Activated CD4-positive, alpha-beta T cell treated with anti-CD3 and anti-CD28 coated beads for 48 hours (primary cell): Measurements from ENCODE around the gene SOX15.

Source experiments
- DNase-seq: peaks from one replicate; pipeline ENCODE4 v3.0.0-alpha.2; 2020

SOX15 gene

DNA sequence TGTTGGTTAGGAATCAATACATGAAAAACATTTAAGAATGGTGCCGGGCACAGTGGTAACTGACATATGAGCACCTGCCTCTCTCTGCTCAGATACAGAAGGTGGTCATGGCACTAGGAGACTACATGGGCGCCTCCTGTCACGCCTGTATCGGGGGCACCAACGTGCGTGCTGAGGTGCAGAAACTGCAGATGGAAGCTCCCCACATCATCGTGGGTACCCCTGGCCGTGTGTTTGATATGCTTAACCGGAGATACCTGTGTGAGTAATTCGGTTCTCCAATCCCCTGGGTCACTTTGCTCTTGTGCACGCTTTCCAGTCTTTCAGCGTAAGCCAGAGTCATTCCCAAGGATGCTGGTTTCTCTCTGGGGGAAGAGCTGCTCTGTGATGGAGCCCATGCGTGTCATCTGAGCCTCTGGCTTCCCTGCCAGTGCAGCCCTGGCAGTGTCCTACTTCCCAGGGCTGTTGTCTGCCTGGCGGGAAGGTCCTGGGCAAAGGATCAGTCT is 13.4 kb downstream of the SOX15 start:
- DNase-seq = peak; percentile 25

DNA sequence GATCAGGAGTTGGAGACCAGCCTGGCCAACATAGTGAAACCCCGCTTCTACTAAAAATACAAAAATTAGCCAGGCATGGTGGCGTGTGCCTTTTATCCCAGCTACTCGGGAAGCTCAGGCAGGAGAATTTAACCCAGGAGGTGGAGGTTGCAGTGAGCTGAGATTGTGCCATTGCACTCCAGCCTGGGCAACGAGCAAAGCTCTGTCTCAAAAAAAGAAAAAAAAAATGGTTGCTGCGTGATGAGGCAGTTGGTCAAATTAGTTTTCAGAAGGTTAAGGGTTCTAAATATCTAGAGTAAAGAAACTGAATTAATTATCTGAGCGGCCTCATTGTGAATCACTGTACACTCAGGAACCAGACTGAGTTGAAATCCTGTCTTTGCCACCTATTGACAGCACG is 13.9 kb downstream of the SOX15 start:
- no peak for DNase-seq

DNA sequence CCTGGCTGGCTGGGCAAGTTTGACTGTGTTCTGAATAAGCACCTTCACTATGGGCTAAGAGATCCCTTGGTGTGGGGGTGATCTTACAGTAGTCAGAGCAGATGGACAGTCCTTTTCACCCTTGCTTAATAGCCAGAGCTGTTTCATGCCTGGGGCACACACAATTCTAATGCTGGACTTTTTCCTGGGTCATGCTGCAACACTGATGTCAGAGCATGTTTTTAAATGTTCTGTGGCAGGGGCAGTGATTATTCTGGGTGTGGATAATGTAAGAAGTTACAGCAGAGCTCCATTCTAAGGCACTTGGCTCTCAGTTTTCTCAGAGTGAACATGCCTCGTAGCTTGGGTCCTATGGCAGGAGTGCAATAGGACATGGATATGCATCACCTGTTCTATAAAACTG is 14.4 kb downstream of the SOX15 start:
- no peak for DNase-seq

DNA sequence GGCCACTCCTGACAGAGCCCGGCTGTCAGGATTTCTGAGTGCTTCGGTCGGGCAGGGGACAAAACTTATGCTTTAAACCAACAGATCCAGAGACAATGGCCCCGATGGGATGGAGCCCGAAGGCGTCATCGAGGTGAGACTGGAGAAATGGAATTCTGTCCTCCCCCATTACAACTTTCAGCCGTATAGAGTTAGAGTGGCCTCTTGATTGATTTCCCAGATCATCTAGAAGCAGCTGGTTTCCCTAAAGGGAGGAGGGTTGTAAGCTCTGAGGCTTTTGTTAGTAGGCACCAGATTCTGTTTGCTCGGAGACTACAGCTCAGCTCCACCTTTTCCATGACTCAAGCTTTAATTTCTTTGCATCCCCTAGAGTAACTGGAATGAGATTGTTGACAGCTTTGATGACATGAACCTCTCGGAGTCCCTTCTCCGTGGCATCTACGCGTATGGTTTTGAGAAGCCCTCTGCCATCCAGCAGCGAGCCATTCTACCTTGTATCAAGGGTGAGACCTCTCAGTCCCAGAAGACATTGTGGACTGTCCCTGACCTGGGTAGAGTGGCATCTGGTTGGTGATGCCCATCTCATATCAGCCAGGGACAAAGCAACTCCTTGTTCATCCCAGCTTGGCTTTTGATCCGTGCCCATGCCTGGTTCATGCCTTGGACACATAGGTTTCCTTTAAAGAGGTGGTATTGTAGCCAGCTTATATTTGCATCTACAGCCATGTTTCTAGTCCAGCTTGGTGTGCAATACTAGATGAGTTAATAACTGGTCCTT is 15.5 kb downstream of the SOX15 start:
- no peak for DNase-seq

DNA sequence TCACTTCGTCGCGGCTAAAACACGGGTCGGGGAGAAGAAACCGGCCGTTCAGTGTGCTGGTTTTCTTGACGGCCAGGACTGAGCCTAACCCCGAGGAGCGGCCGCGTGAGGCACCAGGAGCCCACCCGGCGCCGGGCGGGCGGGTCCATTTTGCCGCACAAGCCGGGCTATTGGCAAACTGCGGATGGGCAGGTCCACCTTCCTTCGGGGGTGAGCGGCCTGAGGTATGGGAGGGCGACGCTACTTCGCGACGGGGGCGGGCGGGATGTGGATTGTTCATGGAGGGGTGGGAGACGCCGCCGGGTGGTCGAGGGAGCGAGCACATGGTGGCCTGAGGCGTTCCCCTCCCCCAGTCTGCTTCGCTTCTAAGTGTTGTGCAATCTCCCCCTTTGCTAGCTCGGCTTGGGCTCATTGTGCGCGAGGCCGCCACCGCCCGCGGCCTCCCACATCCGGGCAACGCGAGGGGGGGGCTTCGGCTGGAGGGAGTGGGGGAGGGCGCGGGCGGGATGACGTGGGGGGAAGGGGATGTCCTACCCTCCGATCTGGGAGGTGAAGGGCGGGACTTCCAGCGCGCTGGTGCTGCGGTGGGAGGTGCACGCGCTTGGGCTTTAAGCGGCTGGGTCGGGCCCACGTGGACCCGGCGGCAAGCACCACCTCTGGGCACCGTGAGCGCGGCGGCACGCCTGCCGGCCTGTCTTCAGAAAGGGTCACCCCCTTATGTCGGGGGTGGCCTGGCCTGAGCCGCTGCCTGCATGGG is 16.4 kb downstream of the SOX15 start:
- DNase-seq = peak; percentile 92

DNA sequence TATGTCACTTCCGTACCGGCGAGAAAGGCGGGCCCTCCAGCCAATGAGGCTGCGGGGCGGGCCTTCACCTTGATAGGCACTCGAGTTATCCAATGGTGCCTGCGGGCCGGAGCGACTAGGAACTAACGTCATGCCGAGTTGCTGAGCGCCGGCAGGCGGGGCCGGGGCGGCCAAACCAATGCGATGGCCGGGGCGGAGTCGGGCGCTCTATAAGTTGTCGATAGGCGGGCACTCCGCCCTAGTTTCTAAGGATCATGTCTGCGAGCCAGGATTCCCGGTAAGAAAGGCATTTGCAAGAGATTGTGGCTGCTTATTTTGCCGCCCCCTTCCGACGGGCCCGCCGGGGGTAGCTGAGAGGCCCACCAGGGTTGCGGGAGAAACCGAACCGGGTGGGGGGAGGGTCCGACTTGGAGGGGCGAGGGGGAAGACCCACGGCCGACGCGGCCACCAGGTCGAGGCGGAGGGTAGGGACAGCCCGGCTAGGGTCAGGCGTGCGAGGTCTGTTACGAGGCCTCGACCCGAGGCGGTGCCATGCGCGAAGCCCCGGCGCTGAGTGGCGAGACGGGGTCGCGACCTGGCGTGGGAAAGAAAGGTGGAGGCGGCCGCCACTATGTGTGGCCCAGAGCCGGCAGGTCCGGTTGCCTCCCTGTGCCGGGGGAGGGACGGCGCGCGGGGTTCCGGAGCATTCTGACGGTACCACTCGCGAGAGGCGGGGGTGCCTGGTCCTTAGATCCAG is 17.1 kb downstream of the SOX15 start:
- peak; percentile 100 for DNase-seq

DNA sequence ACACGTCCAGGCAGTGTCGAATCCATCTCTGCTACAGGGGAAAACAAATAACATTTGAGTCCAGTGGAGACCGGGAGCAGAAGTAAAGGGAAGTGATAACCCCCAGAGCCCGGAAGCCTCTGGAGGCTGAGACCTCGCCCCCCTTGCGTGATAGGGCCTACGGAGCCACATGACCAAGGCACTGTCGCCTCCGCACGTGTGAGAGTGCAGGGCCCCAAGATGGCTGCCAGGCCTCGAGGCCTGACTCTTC is 17.6 kb downstream of the SOX15 start:
- no peak for DNase-seq

DNA sequence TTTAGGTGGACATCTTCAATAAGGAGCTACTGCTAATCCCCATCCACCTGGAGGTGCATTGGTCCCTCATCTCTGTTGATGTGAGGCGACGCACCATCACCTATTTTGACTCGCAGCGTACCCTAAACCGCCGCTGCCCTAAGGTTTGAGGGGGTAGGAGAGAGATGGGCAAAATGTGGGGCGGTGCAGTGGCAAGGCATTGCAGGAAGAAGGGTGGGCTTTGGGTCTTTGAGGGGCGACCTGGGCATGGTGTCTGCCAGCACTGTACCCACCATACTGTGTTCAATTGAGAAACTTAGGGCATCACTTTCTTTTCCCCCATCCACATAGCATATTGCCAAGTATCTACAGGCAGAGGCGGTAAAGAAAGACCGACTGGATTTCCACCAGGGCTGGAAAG is 19.5 kb downstream of the SOX15 start:
- no peak for DNase-seq

DNA sequence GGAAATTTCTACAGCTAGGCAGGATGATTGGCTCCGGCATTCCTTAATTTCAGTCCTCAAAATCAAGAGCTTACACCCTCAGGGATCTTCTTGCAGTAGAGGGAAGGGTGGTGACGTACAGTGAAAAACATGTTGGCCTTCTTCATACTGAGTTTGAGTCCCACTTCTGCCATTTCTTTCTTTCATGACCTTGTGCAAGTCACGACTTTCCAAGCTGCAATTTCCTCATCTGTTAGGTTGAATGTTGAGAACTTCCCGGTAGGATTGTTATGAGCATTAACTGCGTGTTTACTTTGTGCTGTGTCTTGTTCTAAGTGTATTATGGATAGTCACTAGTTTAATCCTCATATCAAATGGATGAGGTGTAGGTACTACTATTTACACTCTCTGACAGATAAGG is 20.3 kb downstream of the SOX15 start:
- DNase-seq = no peak

DNA sequence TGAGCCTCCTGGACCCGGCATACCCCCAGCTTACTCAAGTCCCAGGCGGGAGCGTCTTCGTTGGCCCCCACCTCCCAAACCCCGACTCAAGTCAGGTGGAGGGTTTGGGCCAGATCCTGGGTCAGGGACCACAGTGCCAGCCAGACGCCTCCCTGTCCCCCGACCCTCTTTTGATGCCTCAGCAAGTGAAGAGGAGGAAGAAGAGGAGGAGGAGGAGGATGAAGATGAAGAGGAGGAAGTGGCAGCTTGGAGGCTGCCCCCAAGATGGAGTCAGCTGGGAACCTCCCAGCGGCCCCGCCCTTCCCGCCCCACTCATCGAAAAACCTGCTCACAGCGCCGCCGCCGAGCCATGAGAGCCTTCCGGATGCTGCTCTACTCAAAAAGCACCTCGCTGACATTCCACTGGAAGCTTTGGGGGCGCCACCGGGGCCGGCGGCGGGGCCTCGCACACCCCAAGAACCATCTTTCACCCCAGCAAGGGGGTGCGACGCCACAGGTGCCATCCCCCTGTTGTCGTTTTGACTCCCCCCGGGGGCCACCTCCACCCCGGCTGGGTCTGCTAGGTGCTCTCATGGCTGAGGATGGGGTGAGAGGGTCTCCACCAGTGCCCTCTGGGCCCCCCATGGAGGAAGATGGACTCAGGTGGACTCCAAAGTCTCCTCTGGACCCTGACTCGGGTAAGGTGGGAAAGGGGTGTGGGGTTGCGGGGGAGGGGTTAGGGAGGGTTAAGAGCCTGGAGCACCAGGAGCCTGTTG is 26.6 kb downstream of the SOX15 start:
- peak; percentile 0 for DNase-seq

DNA sequence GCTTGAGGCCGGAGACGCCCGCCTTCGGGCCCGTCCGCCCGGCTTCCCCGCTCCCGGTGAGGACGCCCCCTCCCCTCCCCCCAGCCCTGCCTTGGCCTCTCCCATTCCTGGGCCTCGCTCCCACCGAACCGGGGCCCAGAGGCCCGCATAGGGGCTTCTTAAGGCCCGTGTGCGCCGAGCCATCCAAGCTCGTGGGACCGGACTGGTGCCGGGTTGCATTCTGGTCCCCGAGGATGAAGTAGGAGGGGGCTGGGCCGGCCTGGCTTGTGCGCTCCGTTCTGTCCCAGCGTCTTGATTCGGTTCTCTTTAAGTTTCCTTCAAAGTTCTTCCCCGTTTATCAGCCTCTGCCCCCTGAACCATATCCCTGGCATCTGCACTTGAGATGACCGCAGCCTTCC is 27.7 kb downstream of the SOX15 start:
- DNase-seq = peak; percentile 37

DNA sequence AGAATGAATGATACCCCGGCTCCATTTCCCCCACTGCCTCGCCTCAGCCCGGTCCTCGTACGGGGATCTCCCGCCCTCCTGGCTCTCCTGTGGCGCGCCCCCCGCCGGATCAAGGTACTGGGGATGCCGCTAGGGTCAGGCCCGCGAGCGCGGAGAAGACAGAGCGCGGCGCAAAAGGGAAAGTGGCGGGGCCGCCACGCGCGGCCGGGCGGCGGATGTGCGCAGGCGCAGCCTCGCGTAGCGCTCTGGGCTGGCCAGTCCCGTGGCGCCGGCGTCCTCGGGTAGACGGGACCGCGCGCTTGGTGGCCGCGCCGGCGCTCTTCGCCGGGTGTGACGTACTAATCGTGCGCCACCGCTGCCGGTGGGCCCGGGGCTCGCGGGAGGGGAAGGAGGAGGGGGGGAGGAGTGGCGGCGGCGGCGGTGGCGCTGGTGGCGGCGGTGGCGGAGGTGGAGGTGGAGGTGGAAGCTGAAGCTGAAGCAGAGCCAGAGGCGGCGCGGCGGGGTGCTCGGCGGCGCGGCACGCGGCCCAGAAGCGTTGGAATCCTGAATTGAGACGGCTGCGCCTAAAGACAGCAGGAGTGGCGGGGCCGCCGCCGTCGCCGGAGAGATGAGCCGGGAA is 28.2 kb downstream of the SOX15 start, which contains the start of gene SENP3:
Gene SENP3 (plus strand): TSS at position 331 of the 619 bp plus-strand sequence. CDS start 1,158 bp downstream, outside the sequence.
- DNase-seq = peak; percentile 92

DNA sequence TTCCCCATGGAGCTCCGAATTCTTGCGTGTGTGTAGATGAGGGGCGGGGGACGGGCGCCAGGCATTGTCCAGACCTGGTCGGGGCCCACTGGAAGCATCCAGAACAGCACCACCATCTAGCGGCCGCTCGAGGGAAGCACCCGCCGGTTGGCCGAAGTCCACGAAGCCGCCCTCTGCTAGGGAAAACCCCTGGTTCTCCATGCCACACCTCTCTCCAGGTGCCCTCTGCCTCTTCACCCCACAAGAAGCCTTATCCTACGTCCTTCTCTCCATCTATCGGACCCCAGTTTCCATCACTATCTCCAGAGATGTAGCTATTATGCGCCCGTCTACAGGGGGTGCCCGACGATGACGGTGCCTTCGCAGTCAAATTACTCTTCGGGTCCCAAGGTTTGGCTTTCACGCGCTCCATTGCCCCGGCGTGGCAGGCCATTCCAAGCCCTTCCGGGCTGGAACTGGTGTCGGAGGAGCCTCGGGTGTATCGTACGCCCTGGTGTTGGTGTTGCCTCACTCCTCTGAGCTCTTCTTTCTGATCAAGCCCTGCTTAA is 28.8 kb downstream of the SOX15 start:
- DNase-seq = peak; percentile 92

DNA sequence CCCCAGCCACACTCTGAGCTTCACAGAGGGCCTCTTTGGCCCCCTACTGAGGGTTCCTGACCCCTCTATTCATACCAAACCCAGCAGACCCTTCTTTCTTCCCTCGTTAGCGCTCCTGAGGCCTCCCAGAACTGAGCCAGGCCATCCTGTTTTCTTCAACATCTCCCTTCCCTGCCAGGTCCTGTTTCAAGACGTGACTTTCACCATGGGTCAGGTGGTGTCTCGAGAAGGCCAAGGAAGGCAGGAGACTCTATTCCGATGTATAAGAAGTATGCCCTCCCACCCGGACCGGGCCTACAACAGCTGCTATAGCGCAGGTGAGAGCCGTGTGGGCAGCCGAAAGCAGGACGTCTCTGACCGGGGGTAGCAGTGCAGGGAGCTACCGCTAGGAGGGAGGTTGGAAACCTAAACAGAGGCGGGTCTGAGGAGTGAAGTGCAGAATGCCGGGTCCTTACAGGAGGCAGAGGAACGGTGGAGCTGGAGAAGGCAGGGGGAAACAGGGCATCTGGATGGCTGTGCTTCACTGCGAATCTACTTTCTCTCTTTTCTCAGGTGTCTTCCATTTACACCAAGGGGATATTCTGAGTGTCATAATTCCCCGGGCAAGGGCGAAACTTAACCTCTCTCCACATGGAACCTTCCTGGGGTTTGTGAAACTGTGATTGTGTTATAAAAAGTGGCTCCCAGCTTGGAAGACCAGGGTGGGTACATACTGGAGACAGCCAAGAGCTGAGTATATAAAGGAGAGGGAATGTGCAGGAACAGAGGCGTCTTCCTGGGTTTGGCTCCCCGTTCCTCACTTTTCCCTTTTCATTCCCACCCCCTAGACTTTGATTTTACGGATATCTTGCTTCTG is 29.5 kb downstream of the SOX15 start:
- DNase-seq = peak; percentile 81

DNA sequence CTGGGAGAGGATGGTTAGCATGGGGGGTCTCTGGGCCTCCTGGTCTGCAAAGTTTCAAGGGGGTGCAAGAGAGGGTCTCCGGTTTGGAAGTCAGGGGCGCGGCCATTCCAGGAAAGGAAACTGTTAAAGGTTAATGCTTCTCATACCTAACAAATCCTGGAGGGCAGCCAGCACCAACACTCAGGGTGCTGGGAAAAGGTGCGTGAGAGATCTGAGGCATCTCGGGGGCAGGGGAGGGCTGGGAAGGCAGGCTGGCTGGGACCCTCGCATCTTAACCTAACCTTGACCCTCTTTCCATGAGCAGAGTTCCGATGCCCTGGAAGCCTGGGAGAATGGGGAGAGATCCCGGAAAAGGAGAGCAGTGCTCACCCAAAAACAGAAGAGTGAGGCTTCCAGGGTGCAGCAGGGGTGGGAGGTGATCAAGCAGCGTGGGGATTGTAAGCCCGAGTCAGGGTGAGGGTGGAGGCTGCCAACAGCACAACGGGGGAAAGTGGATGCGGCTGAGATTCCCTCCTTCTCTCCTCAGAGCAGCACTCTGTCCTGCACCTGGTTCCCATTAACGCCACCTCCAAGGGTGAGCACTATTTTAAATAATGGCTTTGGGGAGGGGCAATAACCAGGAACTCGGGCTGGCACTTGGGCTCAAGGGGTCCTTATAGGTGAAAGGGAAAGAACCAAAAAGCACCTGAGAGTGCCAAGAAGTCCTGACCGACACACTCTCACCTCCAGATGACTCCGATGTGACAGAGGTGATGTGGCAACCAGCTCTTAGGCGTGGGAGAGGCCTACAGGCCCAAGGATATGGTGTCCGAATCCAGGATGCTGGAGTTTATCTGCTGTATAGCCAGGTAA is 30.3 kb downstream of the SOX15 start:
- no peak for DNase-seq

DNA sequence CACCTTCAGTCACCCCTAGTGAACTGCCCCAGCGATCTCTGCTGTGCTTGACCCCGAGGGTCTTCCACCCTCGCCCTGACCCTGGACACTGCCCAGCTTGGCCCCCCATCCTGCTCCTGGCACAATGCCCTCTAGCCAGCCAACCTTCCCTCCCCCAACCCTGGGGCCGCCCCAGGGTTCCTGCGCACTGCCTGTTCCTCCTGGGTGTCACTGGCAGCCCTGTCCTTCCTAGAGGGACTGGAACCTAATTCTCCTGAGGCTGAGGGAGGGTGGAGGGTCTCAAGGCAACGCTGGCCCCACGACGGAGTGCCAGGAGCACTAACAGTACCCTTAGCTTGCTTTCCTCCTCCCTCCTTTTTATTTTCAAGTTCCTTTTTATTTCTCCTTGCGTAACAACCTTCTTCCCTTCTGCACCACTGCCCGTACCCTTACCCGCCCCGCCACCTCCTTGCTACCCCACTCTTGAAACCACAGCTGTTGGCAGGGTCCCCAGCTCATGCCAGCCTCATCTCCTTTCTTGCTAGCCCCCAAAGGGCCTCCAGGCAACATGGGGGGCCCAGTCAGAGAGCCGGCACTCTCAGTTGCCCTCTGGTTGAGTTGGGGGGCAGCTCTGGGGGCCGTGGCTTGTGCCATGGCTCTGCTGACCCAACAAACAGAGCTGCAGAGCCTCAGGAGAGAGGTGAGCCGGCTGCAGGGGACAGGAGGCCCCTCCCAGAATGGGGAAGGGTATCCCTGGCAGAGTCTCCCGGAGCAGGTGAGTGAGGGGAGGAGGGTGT is 31.2 kb downstream of the SOX15 start, which contains the start of gene TNFSF13:
Gene TNFSF13 (plus strand): TSS at position 207 of the 776 bp plus-strand sequence. CDS start 290 bp downstream, at position 497.
- DNase-seq = no peak

DNA sequence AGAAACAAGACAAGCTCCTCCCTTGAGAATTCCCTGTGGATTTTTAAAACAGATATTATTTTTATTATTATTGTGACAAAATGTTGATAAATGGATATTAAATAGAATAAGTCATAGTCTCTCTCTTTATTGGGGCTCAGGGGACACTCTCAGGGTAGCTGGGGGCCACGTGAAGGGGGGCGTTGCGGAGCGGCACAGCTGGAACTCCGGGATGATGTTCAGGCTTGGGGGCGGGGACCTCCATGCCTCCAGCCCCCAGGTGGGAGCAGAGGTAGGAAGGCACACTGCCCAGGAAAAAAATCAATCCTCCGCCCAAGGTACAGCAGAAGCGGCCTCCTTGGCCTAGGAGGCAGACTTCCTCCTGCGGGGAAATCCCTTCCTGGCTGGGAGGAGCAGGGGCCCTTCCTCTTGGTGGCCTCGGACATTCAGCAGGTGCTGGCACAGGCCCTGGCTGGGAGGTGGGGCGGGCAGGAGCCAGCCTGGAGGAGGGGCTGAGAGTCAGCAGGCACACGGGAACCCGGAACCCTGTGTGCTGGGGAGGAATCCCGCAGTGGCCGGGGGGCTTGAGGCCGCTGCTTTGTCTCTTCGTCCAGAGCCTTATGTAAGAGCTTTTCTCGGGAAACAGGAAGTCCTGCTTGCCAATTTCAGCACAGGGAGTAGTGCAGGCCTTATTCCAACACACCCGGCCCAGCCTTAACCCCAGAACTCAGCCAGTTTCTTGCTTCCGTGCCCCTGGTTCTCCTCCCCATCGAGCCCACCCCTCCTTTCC is 31.9 kb downstream of the SOX15 start:
- peak; percentile 38 for DNase-seq

DNA sequence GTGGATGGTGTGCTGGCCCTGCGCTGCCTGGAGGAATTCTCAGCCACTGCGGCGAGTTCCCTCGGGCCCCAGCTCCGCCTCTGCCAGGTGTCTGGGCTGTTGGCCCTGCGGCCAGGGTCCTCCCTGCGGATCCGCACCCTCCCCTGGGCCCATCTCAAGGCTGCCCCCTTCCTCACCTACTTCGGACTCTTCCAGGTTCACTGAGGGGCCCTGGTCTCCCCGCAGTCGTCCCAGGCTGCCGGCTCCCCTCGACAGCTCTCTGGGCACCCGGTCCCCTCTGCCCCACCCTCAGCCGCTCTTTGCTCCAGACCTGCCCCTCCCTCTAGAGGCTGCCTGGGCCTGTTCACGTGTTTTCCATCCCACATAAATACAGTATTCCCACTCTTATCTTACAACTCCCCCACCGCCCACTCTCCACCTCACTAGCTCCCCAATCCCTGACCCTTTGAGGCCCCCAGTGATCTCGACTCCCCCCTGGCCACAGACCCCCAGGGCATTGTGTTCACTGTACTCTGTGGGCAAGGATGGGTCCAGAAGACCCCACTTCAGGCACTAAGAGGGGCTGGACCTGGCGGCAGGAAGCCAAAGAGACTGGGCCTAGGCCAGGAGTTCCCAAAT is 32.6 kb downstream of the SOX15 start:
- no peak for DNase-seq
